Bone marrow (tissue), 2 donors: Measurements from ENCODE around the gene PCSK7.
A peak's percentile ranks its signal among the peaks of the same experiment; 100 is the strongest.
"Not testable (repeated sequence)": the region's sequence is repeated elsewhere in the genome, so short reads cannot be mapped to it uniquely, and the experiment has no call there.

Source experiments
- DNase-seq, 2 donors: peaks; one replicate each; lab custom pipeline; 2025; lab: John Stamatoyannopoulos, UW

The PCSK7 gene

GRCh38 chr11:117231842-117232091 lies at the start of gene PCSK7:
PCSK7 (minus strand) TSS chr11:117232073; CDS start chr11:117229844, 2,229 bp downstream.
- no peak for DNase-seq

- no peak for DNase-seq
These were observed 49.3 kb upstream of the PCSK7 start for GRCh38 chr11:117281159-117281558.

- no peak for DNase-seq
These were observed 48.0 kb upstream of the PCSK7 start for GRCh38 chr11:117279711-117280376.

- no peak for DNase-seq
These were observed 46.5 kb upstream of the PCSK7 start for GRCh38 chr11:117278347-117278746.

GRCh38 chr11:117273550-117274289 lies 41.8 kb upstream of the PCSK7 start:
- no peak for DNase-seq

- DNase-seq, result not testable (repeated sequence)
These were observed 40.3 kb upstream of the PCSK7 start for GRCh38 chr11:117272175-117272574.

GRCh38 chr11:117271208-117271607 lies 39.3 kb upstream of the PCSK7 start:
- no peak for DNase-seq

GRCh38 chr11:117269856-117270255 lies 38.0 kb upstream of the PCSK7 start:
- no peak for DNase-seq

- no peak for DNase-seq
These were observed 33.9 kb upstream of the PCSK7 start for GRCh38 chr11:117265745-117266144.

- DNase-seq, result not testable (repeated sequence)
These were observed 32.9 kb upstream of the PCSK7 start for GRCh38 chr11:117264624-117265323.

- no peak for DNase-seq
These were observed 27.5 kb upstream of the PCSK7 start for GRCh38 chr11:117259417-117259816.

GRCh38 chr11:117258576-117258975 lies 26.7 kb upstream of the PCSK7 start:
- no peak for DNase-seq

- no peak for DNase-seq
These were observed 24.7 kb upstream of the PCSK7 start for GRCh38 chr11:117256573-117256972.

- no peak for DNase-seq
These were observed 24.1 kb upstream of the PCSK7 start for GRCh38 chr11:117255966-117256365.

- DNase-seq, result no peak
These were observed 19.6 kb upstream of the PCSK7 start for GRCh38 chr11:117251506-117251905.

- no peak for DNase-seq
These were observed 17.7 kb upstream of the PCSK7 start for GRCh38 chr11:117249571-117249970.

- no peak for DNase-seq
These were observed 16.5 kb upstream of the PCSK7 start for GRCh38 chr11:117248341-117248740.

GRCh38 chr11:117239295-117239694 lies 7.4 kb upstream of the PCSK7 start:
- no peak for DNase-seq

GRCh38 chr11:117238221-117238620 lies 6.3 kb upstream of the PCSK7 start:
- DNase-seq, result no peak

- no peak for DNase-seq
These were observed 1.1 kb upstream of the PCSK7 start for GRCh38 chr11:117232911-117233409.

GRCh38 chr11:117232092-117232878 lies 412 bp upstream of the PCSK7 start, which contains the start of gene RNF214:
RNF214 (plus strand) TSS chr11:117232671; CDS start chr11:117234273, 1,602 bp downstream.
- peak in 1 of 2 donors; percentile 70 for DNase-seq
